K562 (cell line): ENCODE data around the gene CGNL1. TPM values are rescaled to one million over a fixed set of nuclear protein-coding genes. Genes with fewer than 3 reads are reported as not detected.

Experiments
- ATAC-seq: fragments of 200-7000 bp; cut with Tn5 transposase; 3 replicates; pipeline ENCODE4 v1.9.1; 2020; ENCODE audit warnings: moderate library complexity
- BruUV-seq: library from RNA; stranded (reverse); fragments of 400-500 nt; replicated peaks from 2 replicates; lab custom pipeline; 2021; lab: Mats Ljungman, UMichigan
- CTCF ChIA-PET: fragments of 300-600 bp; formaldehyde crosslinking; extraction: SDS; loops from one replicate; lab custom pipeline; 2021; ENCODE audit warnings: low intra/inter-chr PET ratio; lab: Yijun Ruan, JAX
- POLR2A ChIA-PET: fragments of 300-600, 350-650 bp; sonication (Branson Sonifier 250); formaldehyde crosslinking; extraction: SDS; loops from one replicate; lab custom pipeline; 2021; ENCODE audit warnings: antibody characterized with exemption, inconsistent platforms; lab: Yijun Ruan, JAX
- DNase-seq, 4 experiments: peaks; one replicate each; pipeline versions ENCODE4 v3.0.0 to v3.0.0-alpha.2; 2011 to 2018; ENCODE audit warnings: low spot score in 3 of 4, mixed read lengths in 3 of 4; ENCODE audit errors: extremely low read depth in 1 of 4
- FAIRE-seq: peaks from 2 replicates; lab custom pipeline; 2011; peaks lifted over from hg19 to GRCh38; lab: Jason Lieb, UNC
- H2AFZ ChIP-seq: 2 replicates; pipeline ENCODE4 v1.6.0; 2011; ENCODE audit warnings: low read depth, low read length, control low read depth, inconsistent platforms
- H3K27ac ChIP-seq: fragments of 200-600 bp; 3 replicates; pipeline ENCODE4 v1.8.0; 2011; ENCODE audit warnings: low read depth, mild to moderate bottlenecking, control low read depth, inconsistent platforms, low read length, moderate library complexity, mixed read lengths; ENCODE audit errors: extremely low read depth
- H3K27me3 ChIP-seq, 2 experiments: fragments of 300-600 bp in 1 of 2; 2 replicates in 1 of 2; 3 replicates in 1 of 2; pipeline versions ENCODE4 v1.6.0 to v1.8.0; 2011; ENCODE audit warnings: inconsistent platforms in 2 of 2, low read length in 2 of 2, mild to moderate bottlenecking in 1 of 2, mixed read lengths in 1 of 2, moderate library complexity in 1 of 2; ENCODE audit not compliant: control insufficient read depth in 2 of 2, insufficient read depth in 2 of 2
- H3K36me3 ChIP-seq: fragments of 300-600 bp; 3 replicates; pipeline ENCODE4 v1.8.0; 2011; ENCODE audit warnings: mild to moderate bottlenecking, low read length, inconsistent platforms; ENCODE audit not compliant: control insufficient read depth, insufficient read depth
- H3K4me1 ChIP-seq, 2 experiments: fragments of 200-600 bp in 1 of 2; replicated peaks in 1 of 2; 2 replicates in 1 of 2; 3 replicates in 1 of 2; pipeline versions ENCODE4 v1.5.1 to v1.8.0; 2011; ENCODE audit warnings: inconsistent platforms in 2 of 2, low read length in 2 of 2, mild to moderate bottlenecking in 1 of 2, mixed read lengths in 1 of 2, moderate library complexity in 1 of 2; ENCODE audit not compliant: control insufficient read depth in 2 of 2, insufficient read depth in 2 of 2
- H3K4me2 ChIP-seq: 2 replicates; pipeline ENCODE4 v1.6.1; 2011; ENCODE audit warnings: low read length, control low read depth, inconsistent platforms, mixed read lengths; ENCODE audit not compliant: insufficient read depth
- H3K4me3 ChIP-seq: fragments of 200-600 bp; sonication (generic), shearing (Covaris generic); 2 replicates; pipeline ENCODE4 v1.5.1; 2016; ENCODE audit warnings: control low read depth, inconsistent platforms
- H3K79me2 ChIP-seq: fragments of 200-600 bp; 3 replicates; pipeline ENCODE4 v1.8.0; 2011; ENCODE audit warnings: low read length, inconsistent platforms; ENCODE audit not compliant: control insufficient read depth, insufficient read depth
- H3K9ac ChIP-seq, 2 experiments: 2 replicates each; pipeline versions ENCODE4 v1.6.0 to v1.6.1; 2011; ENCODE audit warnings: low read depth in 2 of 2, low read length in 2 of 2, control low read depth in 1 of 2, inconsistent platforms in 1 of 2, mild to moderate bottlenecking in 1 of 2, mixed read lengths in 1 of 2; ENCODE audit not compliant: insufficient read depth in 1 of 2
- H3K9me1 ChIP-seq: one replicate; pipeline ENCODE4 v1.6.0; 2011; ENCODE audit warnings: inconsistent platforms, mild to moderate bottlenecking, low read length, moderate library complexity; ENCODE audit not compliant: control insufficient read depth, insufficient read depth
- H3K9me3 ChIP-seq: replicated peaks from 2 replicates; pipeline ENCODE4 v1.5.1; 2011; ENCODE audit warnings: low read depth, low read length, inconsistent platforms; ENCODE audit not compliant: control insufficient read depth, insufficient read depth
- H4K20me1 ChIP-seq: replicated peaks from 2 replicates; pipeline ENCODE4 v1.6.1; 2011; ENCODE audit warnings: low read length, inconsistent platforms, mixed read lengths; ENCODE audit not compliant: control insufficient read depth, insufficient read depth
- CCNT2 ChIP-seq: IDR thresholded peaks from 2 replicates; pipeline ENCODE4 v1.6.1; 2011; ENCODE audit warnings: borderline replicate concordance, low read depth, mild to moderate bottlenecking, moderate library complexity, mixed read lengths, low read length; ENCODE audit not compliant: insufficient read length; ENCODE audit errors: extremely low read depth
- CREBBP ChIP-seq: IDR thresholded peaks from one replicate; pipeline ENCODE4 v1.6.1; 2012; ENCODE audit warnings: low read depth, mild to moderate bottlenecking, control low read depth, inconsistent platforms, low read length
- DIDO1 ChIP-seq: fragments of 450-650 bp; IDR thresholded peaks from 2 replicates; pipeline ENCODE4 v1.6.1; 2016; ENCODE audit warnings: low read depth, missing biosample characterization, missing genetic modification characterization
- PML ChIP-seq: IDR thresholded peaks from 2 replicates; pipeline ENCODE4 v1.6.1; 2012; ENCODE audit warnings: low read length, inconsistent platforms
- RBM39 ChIP-seq: fragments of 200-400 bp; formaldehyde crosslinking; optimal IDR thresholded peaks from 2 replicates; pipeline ENCODE3; 2018; ENCODE audit warnings: low read depth, low read length
- ZBED1 ChIP-seq: IDR thresholded peaks from 2 replicates; pipeline ENCODE4 v1.6.1; 2014
- ZBTB9 ChIP-seq: fragments of 450-650 bp; formaldehyde crosslinking; IDR thresholded peaks from 2 replicates; pipeline ENCODE4 v1.4.0; 2020; ENCODE audit warnings: mild to moderate bottlenecking, moderate library complexity
- ZFP36 ChIP-seq: fragments of 150-350 bp; IDR thresholded peaks from 2 replicates; pipeline ENCODE4 v1.6.1; 2018; ENCODE audit warnings: low read length, low read depth; ENCODE audit not compliant: partially characterized antibody
- ZNF146 ChIP-seq: IDR thresholded peaks from one replicate; pipeline ENCODE4 v1.6.1; 2018; ENCODE audit warnings: missing compliant biosample characterization; ENCODE audit not compliant: unreplicated experiment
- ZNF224 ChIP-seq: sonication (generic); formaldehyde crosslinking; IDR thresholded peaks from 2 replicates; pipeline ENCODE4 v1.8.0; 2022; ENCODE audit warnings: mild to moderate bottlenecking, missing genetic modification reagents
- WGBS: fragments of 100-300 bp; shearing (Covaris generic); methylation state at CpG from one replicate; pipeline ENCODE4 v1.1.6; 2016; ENCODE audit warnings: low coverage, mixed read lengths; ENCODE audit not compliant: insufficient coverage; ENCODE audit errors: missing lambda C conversion rate; 5-methylcytosine and 5-hydroxymethylcytosine counted together
- in situ Hi-C: fragments of 300-500 bp; cut with MboI; formaldehyde crosslinking; loops from 4 replicates; pipeline ENCODE4 v1.15.0; 2018; ENCODE audit warnings: inconsistent platforms, mixed read lengths
- intact Hi-C: fragments of 100-400 bp; cut with micrococcal nuclease; formaldehyde crosslinking; loops from 2 replicates; pipeline ENCODE4 v1.14.2; 2022
- polyA plus RNA-seq, 8 experiments: library from polyadenylated mRNA; depleted of rRNA in 4 of 8; stranded (reverse) in 5 of 8; unstranded in 3 of 8; fragments of >200 nt; fragmentation: Nextera tagmentation in 2 of 8; fragmentation: Illumina TruSeq in 1 of 8; extraction: Ambion mirVana in 2 of 8; extraction: Trizol in 1 of 8; gene quantifications; 2 replicates each; pipeline versions ENCODE4 v1.2.1 to v1.2.3, GENCODE V29; 2011 to 2014; ENCODE audit warnings: inconsistent platforms in 1 of 8, missing spikeins in 1 of 8
- total RNA-seq, 7 experiments: library from RNA; depleted of rRNA in 6 of 7; stranded (reverse); fragments of >200 nt in 6 of 7; fragmentation: Illumina TruSeq in 2 of 7; extraction: Trizol in 2 of 7; gene quantifications; 2 replicates each; pipeline versions ENCODE4 v1.2.1 to v1.2.3, GENCODE V29; 2011 to 2021; ENCODE audit warnings: low replicate concordance in 1 of 7

CGNL1 gene
- total and polyA plus RNA-seq, 9 of the 15 experiments (the other 6 are each of a cell fraction or from before 2014, with no cell fraction given) = 0.01 to 0.07 TPM; not detected in 7

GRCh38 chr15:57352535-57353316 lies 23.6 kb upstream of the CGNL1 start:
- FAIRE-seq = no peak
- in situ Hi-C loops = no loop called here
- POLR2A ChIA-PET = interaction anchor here (0.6 to 1.6 kb wide), 2 partner anchors 10 to 233 kb away, joined by 3 to 4 read pairs; no protein-coding TSS in a partner anchor

GRCh38 chr15:57353317-57353804 lies 22.9 kb upstream of the CGNL1 start:
- Histone ChIP-seq H3K4me2 (no peak overlapping the region), H3K27ac (no peak overlapping the region), H2AFZ (no peak overlapping the region), H3K9ac (no peak overlapping the region), H4K20me1 (no peaks in the 10 kb centered on the region), H3K36me3 (no peaks in the 10 kb centered on the region), H3K79me2 (no peaks in the 10 kb centered on the region), H3K9me1 (no peaks in the 10 kb centered on the region), H3K4me1 (no peaks in the 10 kb centered on the region), H3K4me3 (no peak overlapping the region), H3K9me3 (no peaks in the 10 kb centered on the region), H3K27me3 (peaks cover 30 to 43% of the 10 kb centered on the region in 2 experiments)
- intact Hi-C loops = no loop called here
- WGBS = 3% methylated on average over 10 of the region's 10 CpGs
- in situ Hi-C loops = no loop called here
- no peak for TF ChIP-seq ZNF224 (CRISPR knock-in tag)
- no peak for TF ChIP-seq ZBED1
- no peak for TF ChIP-seq ZBTB9 (CRISPR knock-in tag)
- TF ChIP-seq DIDO1 (tag) = no peak
- no peak for TF ChIP-seq CREBBP
- TF ChIP-seq ZNF146 = no peak
- BruUV-seq = no TSS peak
- ATAC-seq = no peak
- ChIA-PET POLR2A (no interaction called here), CTCF (no interaction called here)
- DNase-seq = no peak
- FAIRE-seq = no peak

More at GRCh38 chr15:57352535-57353316, 23.6 kb upstream of the CGNL1 start:
- Histone ChIP-seq H3K4me1 (no peaks in the 10 kb centered on the region), H3K36me3 (no peaks in the 10 kb centered on the region), H3K27me3 (peaks cover 30 to 43% of the 10 kb centered on the region in 2 experiments), H2AFZ (no peak overlapping the region), H3K79me2 (no peaks in the 10 kb centered on the region), H3K9me1 (no peaks in the 10 kb centered on the region), H3K9me3 (no peaks in the 10 kb centered on the region), H4K20me1 (no peaks in the 10 kb centered on the region), H3K9ac (no peak overlapping the region), H3K4me2 (no peak overlapping the region), H3K4me3 (no peak overlapping the region), H3K27ac (no peak overlapping the region)
- BruUV-seq = no TSS peak
- intact Hi-C loops = no loop called here
- ATAC-seq = no peak
- WGBS = 16% methylated on average over 17 of the region's 17 CpGs
- CTCF ChIA-PET = no interaction called here
- no peak for TF ChIP-seq PML
- no peak for TF ChIP-seq CCNT2
- no peak for TF ChIP-seq RBM39
- TF ChIP-seq ZFP36 = no peak
- DNase-seq = no peak
